ENCODE measurements around the gene ZIM2.

ZIM2 gene

DNA sequence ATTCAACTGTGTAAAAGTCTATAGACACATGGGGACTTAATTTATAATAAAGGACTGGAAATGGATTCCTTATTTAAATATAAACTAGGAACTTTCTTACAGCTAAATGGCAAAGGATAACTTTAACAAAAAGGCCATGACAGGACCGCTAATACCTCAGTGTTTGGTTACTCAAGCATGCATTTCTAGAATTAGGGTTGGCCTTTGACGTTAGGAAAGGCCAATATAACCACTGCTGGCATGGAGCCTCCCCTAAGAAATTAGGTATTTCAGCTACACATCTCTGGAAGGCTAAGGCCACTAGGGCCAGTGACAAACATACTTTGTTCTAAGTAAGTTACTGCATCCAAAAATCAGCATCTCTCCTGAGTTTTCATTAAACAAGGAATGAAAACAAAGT, 9.3 kb downstream of the ZIM2 start:
- H3K9me3 ChIP-seq (ENCODE audit: control insufficient read depth, low read length), result peaks cover 12% of the 10 kb centered on the region
- no peaks in the 10 kb centered on the region for H3K27me3 ChIP-seq (ENCODE audit: control insufficient read depth, insufficient read depth, low read length, poor library complexity, severe bottlenecking)
- H3K27ac ChIP-seq (ENCODE audit: insufficient read depth, low read depth, low read length, poor library complexity, severe bottlenecking), result no peak overlapping the region
- WGBS, 2 experiments, result 23 to 24% methylated on average over 2 of the region's 2 CpGs
- no peak overlapping the region for H3K4me3 ChIP-seq (ENCODE audit: insufficient read depth, low read depth, low read length)
- no peaks in the 10 kb centered on the region for H3K36me3 ChIP-seq (ENCODE audit: control insufficient read depth, insufficient read depth, low read length)
- no peaks in the 10 kb centered on the region for H3K4me1 ChIP-seq (ENCODE audit: control insufficient read depth, insufficient read depth, low read length)

DNA sequence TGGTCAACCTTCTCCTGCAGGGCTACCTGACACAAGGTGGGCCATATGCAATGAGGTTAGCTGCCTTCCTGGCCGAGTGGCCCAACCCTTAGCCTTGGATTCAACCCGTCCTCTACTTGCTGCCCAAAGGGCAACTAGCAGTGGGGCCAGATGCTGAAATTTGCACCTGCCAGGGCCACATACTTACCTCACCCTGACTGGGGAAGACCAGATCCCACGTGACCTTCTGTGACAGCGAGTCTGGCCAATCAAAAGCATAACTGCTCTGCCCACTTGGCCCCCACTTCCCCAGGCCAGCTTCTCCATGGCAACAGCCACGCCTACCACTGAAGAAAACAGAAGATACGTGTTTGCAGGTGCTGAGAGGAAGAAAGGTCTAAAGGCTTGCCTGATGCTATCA, 10.9 kb downstream of the ZIM2 start:
- Histone ChIP-seq H3K27me3 (ENCODE audit: control insufficient read depth, insufficient read depth, low read length, poor library complexity, severe bottlenecking) (no peaks in the 10 kb centered on the region), H3K36me3 (ENCODE audit: control insufficient read depth, insufficient read depth, low read length) (no peaks in the 10 kb centered on the region), H3K27ac (ENCODE audit: insufficient read depth, low read depth, low read length, poor library complexity, severe bottlenecking) (no peak overlapping the region), H3K4me3 (ENCODE audit: insufficient read depth, low read depth, low read length) (no peak overlapping the region), H3K4me1 (ENCODE audit: control insufficient read depth, insufficient read depth, low read length) (no peaks in the 10 kb centered on the region), H3K9me3 (ENCODE audit: control insufficient read depth, low read length) (peaks cover 15% of the 10 kb centered on the region)
- WGBS, 2 experiments, result 70% methylated on average over 6 of the region's 6 CpGs

DNA sequence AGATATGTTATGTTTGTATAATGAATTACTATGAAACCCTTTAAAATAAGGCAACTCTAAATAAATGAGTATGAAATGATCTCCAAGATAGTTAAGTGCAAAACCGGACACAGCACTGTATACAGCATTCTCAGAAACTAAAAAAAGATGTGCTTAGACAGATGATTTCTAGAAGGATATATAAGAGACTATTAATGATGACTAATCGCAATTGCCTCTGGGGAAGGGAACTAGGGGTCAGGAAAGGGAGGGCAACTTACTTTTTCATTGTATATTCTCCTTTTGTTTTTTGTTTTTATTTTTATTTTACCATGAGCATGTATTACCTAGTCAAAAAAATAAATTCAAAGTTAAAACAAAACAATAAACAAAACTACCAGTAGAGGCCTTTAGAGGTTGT, 12.8 kb downstream of the ZIM2 start:
- H3K4me1 ChIP-seq (ENCODE audit: control insufficient read depth, insufficient read depth, low read length), result no peaks in the 10 kb centered on the region
- 60% methylated on average over 2 of the region's 2 CpGs; no CpG with 5 or more reads in 1 of the 2 experiments for WGBS, 2 experiments
- H3K27ac ChIP-seq (ENCODE audit: insufficient read depth, low read depth, low read length, poor library complexity, severe bottlenecking), result no peak overlapping the region
- peaks cover 3% of the 10 kb centered on the region for H3K9me3 ChIP-seq (ENCODE audit: control insufficient read depth, low read length)
- H3K27me3 ChIP-seq (ENCODE audit: control insufficient read depth, insufficient read depth, low read length, poor library complexity, severe bottlenecking), result no peaks in the 10 kb centered on the region
- H3K36me3 ChIP-seq (ENCODE audit: control insufficient read depth, insufficient read depth, low read length), result no peaks in the 10 kb centered on the region
- H3K4me3 ChIP-seq (ENCODE audit: insufficient read depth, low read depth, low read length), result no peak overlapping the region

GRCh38 chr19:56823956-56824355, 16.6 kb downstream of the ZIM2 start:
- H3K9me3 ChIP-seq (ENCODE audit: control insufficient read depth, low read length), result peaks cover 8% of the 10 kb centered on the region
- no peaks in the 10 kb centered on the region for H3K27me3 ChIP-seq (ENCODE audit: control insufficient read depth, insufficient read depth, low read length, poor library complexity, severe bottlenecking)

DNA sequence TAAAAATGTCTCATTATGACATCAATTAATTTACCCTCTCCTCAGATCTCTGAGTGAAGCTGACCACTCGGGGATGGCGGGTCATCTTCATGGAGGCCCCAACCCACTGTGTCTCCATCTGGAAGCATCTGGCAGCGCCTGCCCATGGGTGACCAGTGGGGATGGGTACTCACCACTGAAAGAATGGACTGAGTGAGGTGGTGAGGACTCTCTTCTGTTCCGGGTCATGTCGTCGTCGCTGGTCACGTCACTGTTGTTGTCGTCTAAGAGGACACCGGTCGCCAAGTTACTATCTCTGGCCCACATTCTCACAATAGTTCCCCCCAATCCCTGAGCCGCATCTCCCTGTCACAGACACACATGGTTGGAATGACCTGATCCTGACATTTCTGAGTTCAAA, 17.1 kb downstream of the ZIM2 start:
- Histone ChIP-seq H3K27me3 (ENCODE audit: control insufficient read depth, insufficient read depth, low read length, poor library complexity, severe bottlenecking) (no peaks in the 10 kb centered on the region), H3K9me3 (ENCODE audit: control insufficient read depth, low read length) (peaks cover 11% of the 10 kb centered on the region), H3K27ac (ENCODE audit: insufficient read depth, low read depth, low read length, poor library complexity, severe bottlenecking) (no peak overlapping the region), H3K4me3 (ENCODE audit: insufficient read depth, low read depth, low read length) (no peak overlapping the region), H3K4me1 (ENCODE audit: control insufficient read depth, insufficient read depth, low read length) (no peaks in the 10 kb centered on the region), H3K36me3 (ENCODE audit: control insufficient read depth, insufficient read depth, low read length) (no peaks in the 10 kb centered on the region)
- WGBS, 2 experiments, result 85 to 89% methylated on average over 12 of the region's 12 CpGs

More at GRCh38 chr19:56823956-56824355, 16.6 kb downstream of the ZIM2 start:
- no peak overlapping the region for H3K27ac ChIP-seq (ENCODE audit: insufficient read depth, low read depth, low read length, poor library complexity, severe bottlenecking)
- H3K4me1 ChIP-seq (ENCODE audit: control insufficient read depth, insufficient read depth, low read length), result no peaks in the 10 kb centered on the region
- WGBS, 2 experiments, result 62 to 65% methylated on average over 6 of the region's 6 CpGs
- no peak overlapping the region for H3K4me3 ChIP-seq (ENCODE audit: insufficient read depth, low read depth, low read length)
- H3K36me3 ChIP-seq (ENCODE audit: control insufficient read depth, insufficient read depth, low read length), result no peaks in the 10 kb centered on the region

DNA sequence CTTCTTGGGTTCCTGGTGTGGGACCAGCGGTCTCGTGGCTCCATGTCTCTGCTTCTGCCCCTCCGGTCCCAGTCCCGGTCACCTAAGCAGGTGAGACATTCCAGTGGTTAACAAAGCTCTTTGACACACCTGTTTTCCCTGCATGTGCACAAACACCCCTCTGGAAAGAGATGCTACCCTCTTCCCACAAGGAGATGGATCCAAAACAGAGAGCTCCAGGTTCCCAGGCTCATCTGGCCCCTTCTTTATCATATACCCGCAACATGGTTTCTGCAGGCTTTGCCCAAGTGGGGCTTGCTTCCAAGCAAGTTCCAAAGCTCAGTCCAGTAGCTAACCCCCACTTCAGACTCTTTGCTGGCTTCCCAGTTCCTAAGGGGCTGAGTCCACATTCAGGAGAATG, 17.8 kb downstream of the ZIM2 start:
- 82 to 85% methylated on average over 5 of the region's 5 CpGs for WGBS, 2 experiments
- peaks cover 11% of the 10 kb centered on the region for H3K9me3 ChIP-seq (ENCODE audit: control insufficient read depth, low read length)

DNA sequence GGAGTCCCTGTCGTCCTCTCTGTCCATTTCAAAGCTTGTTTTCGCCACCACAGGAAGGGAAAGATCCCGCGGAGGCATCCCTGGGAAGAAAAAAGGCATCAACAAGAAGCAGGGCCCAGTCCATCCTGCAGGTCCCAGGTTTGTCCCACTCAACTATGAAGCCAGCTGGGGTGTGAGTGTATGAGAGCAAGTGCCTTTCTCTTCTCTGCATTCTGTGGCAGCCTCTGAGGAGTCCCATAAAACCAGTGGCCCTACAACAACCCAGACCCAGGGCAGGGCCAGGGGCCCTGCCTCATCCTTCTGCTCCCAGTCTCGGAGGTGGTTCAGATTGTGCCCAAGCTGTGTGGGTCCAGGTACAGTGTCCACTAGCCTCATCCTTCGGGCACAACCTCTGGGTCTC, 18.9 kb downstream of the ZIM2 start:
- 59 to 63% methylated on average over 6 of the region's 6 CpGs for WGBS, 2 experiments
- no peaks in the 10 kb centered on the region for H3K36me3 ChIP-seq (ENCODE audit: control insufficient read depth, insufficient read depth, low read length)
- peaks cover 11% of the 10 kb centered on the region for H3K9me3 ChIP-seq (ENCODE audit: control insufficient read depth, low read length)
- no peaks in the 10 kb centered on the region for H3K27me3 ChIP-seq (ENCODE audit: control insufficient read depth, insufficient read depth, low read length, poor library complexity, severe bottlenecking)
- H3K4me3 ChIP-seq (ENCODE audit: insufficient read depth, low read depth, low read length), result no peak overlapping the region
- no peaks in the 10 kb centered on the region for H3K4me1 ChIP-seq (ENCODE audit: control insufficient read depth, insufficient read depth, low read length)
- H3K27ac ChIP-seq (ENCODE audit: insufficient read depth, low read depth, low read length, poor library complexity, severe bottlenecking), result no peak overlapping the region

More for the DNA sequence above, 17.8 kb downstream of the ZIM2 start:
- Histone ChIP-seq H3K4me3 (ENCODE audit: insufficient read depth, low read depth, low read length) (no peak overlapping the region), H3K36me3 (ENCODE audit: control insufficient read depth, insufficient read depth, low read length) (no peaks in the 10 kb centered on the region), H3K27me3 (ENCODE audit: control insufficient read depth, insufficient read depth, low read length, poor library complexity, severe bottlenecking) (no peaks in the 10 kb centered on the region), H3K4me1 (ENCODE audit: control insufficient read depth, insufficient read depth, low read length) (no peaks in the 10 kb centered on the region), H3K27ac (ENCODE audit: insufficient read depth, low read depth, low read length, poor library complexity, severe bottlenecking) (no peak overlapping the region)

DNA sequence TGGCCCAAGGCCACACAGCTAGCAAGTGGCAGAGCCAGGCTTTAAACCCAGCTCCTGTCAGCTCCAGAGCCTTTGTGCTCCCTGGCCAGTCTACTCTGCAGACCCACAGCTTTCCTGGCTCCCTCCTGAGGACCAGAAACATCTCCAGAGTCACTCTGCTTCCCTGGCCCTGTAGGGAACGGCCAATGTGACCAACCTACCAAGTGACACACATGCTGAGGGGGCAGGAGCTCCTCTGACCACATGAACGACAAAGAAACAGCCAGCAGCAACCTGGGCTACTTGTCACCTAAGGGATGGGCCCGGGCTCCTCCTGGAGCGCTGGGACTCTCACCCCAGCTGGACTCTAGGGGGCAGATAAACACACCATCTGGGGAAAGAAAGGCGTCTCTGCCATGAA, 19.3 kb downstream of the ZIM2 start:
- 56 to 66% methylated on average over 5 of the region's 5 CpGs for WGBS, 2 experiments
- Histone ChIP-seq H3K27ac (ENCODE audit: insufficient read depth, low read depth, low read length, poor library complexity, severe bottlenecking) (no peak overlapping the region), H3K9me3 (ENCODE audit: control insufficient read depth, low read length) (peaks cover 11% of the 10 kb centered on the region), H3K4me1 (ENCODE audit: control insufficient read depth, insufficient read depth, low read length) (no peaks in the 10 kb centered on the region), H3K27me3 (ENCODE audit: control insufficient read depth, insufficient read depth, low read length, poor library complexity, severe bottlenecking) (no peaks in the 10 kb centered on the region), H3K36me3 (ENCODE audit: control insufficient read depth, insufficient read depth, low read length) (no peaks in the 10 kb centered on the region), H3K4me3 (ENCODE audit: insufficient read depth, low read depth, low read length) (no peak overlapping the region)

GRCh38 chr19:56819166-56819565, 21.4 kb downstream of the ZIM2 start:
- peaks cover 14% of the 10 kb centered on the region for H3K9me3 ChIP-seq (ENCODE audit: control insufficient read depth, low read length)
- no peak overlapping the region for H3K27ac ChIP-seq (ENCODE audit: insufficient read depth, low read depth, low read length, poor library complexity, severe bottlenecking)
- no peaks in the 10 kb centered on the region for H3K4me1 ChIP-seq (ENCODE audit: control insufficient read depth, insufficient read depth, low read length)
- no peaks in the 10 kb centered on the region for H3K27me3 ChIP-seq (ENCODE audit: control insufficient read depth, insufficient read depth, low read length, poor library complexity, severe bottlenecking)
- no peak overlapping the region for H3K4me3 ChIP-seq (ENCODE audit: insufficient read depth, low read depth, low read length)
- 54 to 55% methylated on average over 2 of the region's 2 CpGs for WGBS, 2 experiments
- no peaks in the 10 kb centered on the region for H3K36me3 ChIP-seq (ENCODE audit: control insufficient read depth, insufficient read depth, low read length)

DNA sequence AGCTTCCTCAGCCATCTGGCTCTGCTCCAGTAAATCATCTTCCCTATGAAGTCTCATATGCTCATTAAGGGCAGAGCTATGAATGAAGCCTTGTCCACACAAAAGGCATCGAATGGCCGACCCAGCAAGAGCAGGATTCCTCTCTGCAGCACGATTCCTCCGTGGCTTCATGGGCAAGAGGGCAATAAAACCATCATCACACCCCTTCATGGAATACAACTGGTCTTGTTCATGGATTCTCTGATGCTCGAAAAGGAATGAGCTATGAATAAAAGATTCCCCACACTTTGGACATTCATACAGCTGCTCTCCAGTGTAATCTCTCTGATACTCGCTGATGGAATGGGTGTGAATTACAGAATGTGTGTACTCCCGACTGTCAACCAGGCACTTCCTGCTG, 25.9 kb downstream of the ZIM2 start:
- peaks cover 14% of the 10 kb centered on the region for H3K9me3 ChIP-seq (ENCODE audit: control insufficient read depth, low read length)
- H3K27ac ChIP-seq (ENCODE audit: insufficient read depth, low read depth, low read length, poor library complexity, severe bottlenecking), result no peak overlapping the region
- no peaks in the 10 kb centered on the region for H3K4me1 ChIP-seq (ENCODE audit: control insufficient read depth, insufficient read depth, low read length)
- H3K27me3 ChIP-seq (ENCODE audit: control insufficient read depth, insufficient read depth, low read length, poor library complexity, severe bottlenecking), result no peaks in the 10 kb centered on the region
- no peaks in the 10 kb centered on the region for H3K36me3 ChIP-seq (ENCODE audit: control insufficient read depth, insufficient read depth, low read length)
- 61 to 63% methylated on average over 7 of the region's 7 CpGs for WGBS, 2 experiments
- H3K4me3 ChIP-seq (ENCODE audit: insufficient read depth, low read depth, low read length), result no peak overlapping the region

- peaks cover 17% of the 10 kb centered on the region for H3K9me3 ChIP-seq (ENCODE audit: control insufficient read depth, low read length)
- no peaks in the 10 kb centered on the region for H3K27me3 ChIP-seq (ENCODE audit: control insufficient read depth, insufficient read depth, low read length, poor library complexity, severe bottlenecking)
- no peak overlapping the region for H3K4me3 ChIP-seq (ENCODE audit: insufficient read depth, low read depth, low read length)
- no peaks in the 10 kb centered on the region for H3K36me3 ChIP-seq (ENCODE audit: control insufficient read depth, insufficient read depth, low read length)
- no peak overlapping the region for H3K27ac ChIP-seq (ENCODE audit: insufficient read depth, low read depth, low read length, poor library complexity, severe bottlenecking)
- 71 to 72% methylated on average over 5 of the region's 5 CpGs for WGBS, 2 experiments
- H3K4me1 ChIP-seq (ENCODE audit: control insufficient read depth, insufficient read depth, low read length), result no peaks in the 10 kb centered on the region
These were observed 27.0 kb downstream of the ZIM2 start for GRCh38 chr19:56813531-56813930.
